Smooth muscle cell of the pulmonary artery (primary cell): ENCODE data around the gene FAM72A. TPM values are rescaled to one million over a fixed set of nuclear protein-coding genes. Genes with fewer than 3 reads are reported as not detected.

Experiments
- total RNA-seq: library from RNA; depleted of rRNA; stranded (reverse); fragments of >200 nt; gene quantifications from 2 replicates; pipeline ENCODE4 v1.2.3, GENCODE V29; 2014

FAM72A gene
- 2.3 and 4.0 TPM in 2 replicates for total RNA-seq

GRCh38 chr1:206202789-206203363, at the start of gene FAM72A:
Gene FAM72A (minus strand): TSS chr1:206202839. CDS start chr1:206202025, 814 bp downstream.

GRCh38 chr1:206203364-206204158, 922 bp upstream of the FAM72A start, which contains the start of gene SRGAP2:
Gene SRGAP2 (plus strand): TSS chr1:206203541. CDS start chr1:206205971, 2,430 bp downstream.

Other genes with a start within 250 kb of the FAM72A start
- 2.4 and 6.5 TPM in 2 replicates for gene RAB7B, start 199.4 kb downstream of the FAM72A start, total RNA-seq
- gene CTSE, start 178.9 kb downstream of the FAM72A start, total RNA-seq, result not detected in 2 replicates
- gene RHEX, start 149.7 kb downstream of the FAM72A start, total RNA-seq, result not detected in 2 replicates
- gene AVPR1B, start 85.5 kb downstream of the FAM72A start, total RNA-seq, result not detected in 2 replicates
- gene SRGAP2, start 702 bp upstream of the FAM72A start, total RNA-seq, result 72.7 and 112 TPM in 2 replicates